Smooth muscle cell (in vitro differentiated cells): ENCODE results near the gene MARCHF2. TPM values are rescaled to one million over a fixed set of nuclear protein-coding genes. Genes with fewer than 3 reads are reported as not detected.

ENCODE experiments used
- DNase-seq: peaks from one replicate; lab custom pipeline; 2025; ENCODE audit not compliant: unreplicated experiment; lab: John Stamatoyannopoulos, UW
- H2AFZ ChIP-seq: fragments of 200-600 bp; sonication (generic); 2 replicates; pipeline ENCODE4 v1.6.0; 2016; ENCODE audit warnings: antibody characterized with exemption, low read depth, mild to moderate bottlenecking
- H3F3A ChIP-seq: fragments of 200-600 bp; sonication (generic); 2 replicates; pipeline ENCODE4 v1.6.0; 2017; ENCODE audit warnings: antibody characterized with exemption, low read depth
- H3K27ac ChIP-seq: fragments of 200-600 bp; sonication (generic); 2 replicates; pipeline ENCODE4 v1.5.1; 2016; ENCODE audit warnings: low read depth, mild to moderate bottlenecking
- H3K27me3 ChIP-seq: fragments of 200-600 bp; sonication (generic); 2 replicates; pipeline ENCODE4 v1.6.1; 2016; ENCODE audit warnings: low read depth, mild to moderate bottlenecking
- H3K36me3 ChIP-seq: fragments of 200-600 bp; sonication (generic); 2 replicates; pipeline ENCODE4 v1.5.1; 2016; ENCODE audit warnings: low read depth
- H3K4me1 ChIP-seq: fragments of 200-600 bp; sonication (generic); 2 replicates; pipeline ENCODE4 v1.5.1; 2016; ENCODE audit warnings: low read depth
- H3K4me2 ChIP-seq: fragments of 200-600 bp; sonication (generic); 2 replicates; pipeline ENCODE4 v1.6.0; 2016; ENCODE audit warnings: mild to moderate bottlenecking
- H3K4me3 ChIP-seq: fragments of 200-600 bp; sonication (generic); 2 replicates; pipeline ENCODE4 v1.5.1; 2016; ENCODE audit warnings: mild to moderate bottlenecking
- H3K79me2 ChIP-seq: fragments of 200-600 bp; sonication (generic); 2 replicates; pipeline ENCODE4 v1.6.0; 2016; ENCODE audit warnings: low read depth, mild to moderate bottlenecking
- H3K9ac ChIP-seq: fragments of 200-600 bp; sonication (generic); 2 replicates; pipeline ENCODE4 v1.6.0; 2016; ENCODE audit warnings: low read depth
- H3K9me3 ChIP-seq: fragments of 200-600 bp; sonication (generic); replicated peaks from 2 replicates; pipeline ENCODE4 v1.5.1; 2016; ENCODE audit warnings: low read depth
- H4K20me1 ChIP-seq: fragments of 200-600 bp; sonication (generic); 2 replicates; pipeline ENCODE4 v1.6.0; 2016; ENCODE audit warnings: low read depth
- CTCF ChIP-seq: fragments of 200-600 bp; sonication (generic); IDR thresholded peaks from 2 replicates; pipeline ENCODE4 v1.5.1; 2017; ENCODE audit warnings: borderline replicate concordance, mild to moderate bottlenecking, antibody characterized with exemption; ENCODE audit not compliant: insufficient read depth, poor library complexity, severe bottlenecking
- WGBS: methylation state at CpG from one replicate; pipeline ENCODE4 v1.1.7; 2016; ENCODE audit warnings: low lambda C conversion rate; 5-methylcytosine and 5-hydroxymethylcytosine counted together
- polyA plus RNA-seq: library from polyadenylated mRNA; unstranded; fragments of >200 nt; fragmentation: Nextera tagmentation; extraction: Ambion mirVana; gene quantifications from 2 replicates; pipeline ENCODE4 v1.2.1, GENCODE V29; 2016
- total RNA-seq: library from RNA; depleted of rRNA; stranded (reverse); fragments of >200 nt; gene quantifications from 2 replicates; pipeline ENCODE4 v1.2.3, GENCODE V29; 2014

Gene MARCHF2
- total and polyA plus RNA-seq, 2 experiments from 2014 or later, result 22.2 to 24.4 TPM

DNA sequence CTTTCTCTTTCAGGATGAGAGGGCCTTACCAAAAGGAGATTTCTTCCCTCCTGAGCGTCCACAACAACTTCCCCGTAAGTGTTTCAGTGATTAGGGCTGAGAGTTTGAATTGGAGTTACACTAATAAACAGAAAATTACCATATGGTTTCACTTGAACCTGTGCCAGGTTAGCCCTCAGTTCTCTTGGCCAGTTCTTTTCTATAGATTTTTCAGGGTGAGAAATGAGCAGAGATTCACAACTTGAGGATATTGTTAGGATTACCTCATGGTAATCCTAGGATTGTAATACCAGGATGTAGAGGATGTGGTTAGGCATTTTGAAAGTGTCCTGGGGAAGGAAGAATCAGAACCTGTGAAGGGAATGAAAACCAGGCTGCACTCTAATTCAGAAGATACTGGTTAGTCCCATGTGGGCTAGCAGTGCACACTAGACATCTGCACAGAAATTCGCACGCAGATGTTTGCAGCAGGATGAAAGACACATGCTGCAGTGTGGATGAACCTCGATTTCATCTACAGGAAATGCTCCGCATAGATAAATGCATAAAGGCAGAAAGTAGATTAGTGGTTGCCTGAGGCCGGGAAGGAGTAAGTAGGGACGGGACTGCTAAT lies 55.8 kb downstream of the MARCHF2 start:
- Histone ChIP-seq H3F3A (peaks cover 12% of the 10 kb centered on the region), H2AFZ (no peak overlapping the region), H3K9ac (no peak overlapping the region), H4K20me1 (peaks cover 95% of the 10 kb centered on the region), H3K36me3 (peaks cover 25% of the 10 kb centered on the region), H3K79me2 (peaks cover 80% of the 10 kb centered on the region), H3K9me3 (no peaks in the 10 kb centered on the region), H3K4me1 (no peaks in the 10 kb centered on the region), H3K4me3 (no peak overlapping the region), H3K4me2 (no peak overlapping the region), H3K27ac (peak overlapping the region; percentile 31), H3K27me3 (no peaks in the 10 kb centered on the region)
- DNase-seq, result no peak
- TF ChIP-seq CTCF, result no peak
- WGBS, result 76% methylated on average over 8 of the region's 8 CpGs

DNA sequence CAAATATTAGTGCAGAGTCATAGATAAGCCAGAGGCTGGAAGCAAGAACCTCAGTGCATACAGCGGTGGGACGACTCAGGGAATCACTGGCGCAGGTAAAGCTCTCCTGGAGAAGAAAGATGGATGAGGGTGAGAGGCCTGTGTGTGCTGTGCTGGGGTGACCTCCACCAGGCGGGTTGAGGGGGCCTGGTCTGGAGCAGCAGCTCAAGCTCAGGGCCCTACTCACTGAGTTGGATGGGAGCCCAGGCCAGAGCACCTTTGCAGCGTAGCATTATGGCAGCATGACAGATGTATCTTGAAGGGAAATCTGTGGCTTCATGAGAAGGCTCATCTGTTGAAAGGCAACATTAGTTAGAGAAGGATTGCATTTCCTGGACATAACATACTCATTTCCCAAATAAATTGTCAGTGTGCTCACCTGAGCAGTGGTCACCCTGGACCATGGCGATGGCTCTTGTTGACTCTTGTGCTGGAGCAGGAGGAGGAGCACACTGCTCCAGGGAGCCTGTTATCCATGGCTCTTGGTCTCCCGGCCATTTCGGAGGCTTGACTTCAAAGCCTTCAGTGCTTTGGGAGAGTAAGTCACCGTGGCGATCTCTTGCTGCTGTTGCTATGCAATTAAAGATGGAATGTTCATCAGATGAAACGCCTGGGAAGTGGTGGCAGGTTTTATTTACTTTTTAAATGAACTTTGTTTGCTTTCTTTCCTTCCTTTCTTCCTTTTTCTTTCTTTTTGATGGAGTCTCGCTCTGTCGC lies 56.7 kb downstream of the MARCHF2 start:
- no peak for DNase-seq

DNA sequence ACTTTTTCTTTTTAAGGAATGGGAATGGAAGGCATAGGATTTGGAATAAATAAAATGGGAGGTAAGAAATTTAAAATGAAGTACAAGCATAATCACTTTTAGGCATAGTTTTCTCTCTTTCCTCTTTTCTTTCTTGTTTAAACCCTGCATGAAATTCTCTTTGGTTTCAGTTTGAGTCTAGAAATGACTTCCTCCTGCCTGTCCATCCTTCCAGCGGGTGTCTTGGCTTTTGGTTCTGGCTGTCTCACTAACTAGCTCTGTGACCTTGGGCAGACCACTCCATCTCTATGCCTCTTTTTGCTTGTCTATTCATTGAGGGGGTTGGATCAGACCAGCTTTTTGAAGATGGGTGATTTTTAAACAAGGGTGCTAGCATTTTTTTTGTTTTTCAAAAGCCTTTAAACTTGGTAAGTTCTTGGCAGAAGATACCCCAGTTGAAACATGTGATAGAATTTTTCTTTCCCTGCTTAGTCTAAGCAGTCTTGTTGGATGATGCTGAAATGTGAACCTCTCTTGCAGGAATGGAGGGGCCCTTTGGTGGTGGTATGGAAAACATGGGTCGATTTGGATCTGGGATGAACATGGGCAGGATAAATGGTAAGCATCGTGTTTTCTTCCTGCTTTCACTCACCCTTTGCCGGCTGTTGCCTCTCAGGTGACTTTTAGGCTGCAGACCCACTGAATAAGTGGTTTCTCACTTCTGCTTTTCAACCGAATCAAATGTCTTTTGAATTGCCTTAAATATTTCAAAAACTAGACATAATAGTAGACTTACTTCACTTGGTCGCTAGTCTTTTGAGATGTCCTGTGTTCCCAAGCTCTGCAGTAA lies 60.8 kb downstream of the MARCHF2 start:
- over 99% methylated on average over 6 of the region's 6 CpGs for WGBS
- no peaks in the 10 kb centered on the region for H3K9me3 ChIP-seq
- TF ChIP-seq CTCF, result no peak
- H3F3A ChIP-seq, result peaks cover 7% of the 10 kb centered on the region
- H3K4me1 ChIP-seq, result no peaks in the 10 kb centered on the region
- no peak overlapping the region for H2AFZ ChIP-seq
- no peak overlapping the region for H3K4me3 ChIP-seq
- no peak for DNase-seq
- H3K27me3 ChIP-seq, result no peaks in the 10 kb centered on the region
- peaks cover 100% of the 10 kb centered on the region for H4K20me1 ChIP-seq
- H3K36me3 ChIP-seq, result peaks cover 24% of the 10 kb centered on the region
- no peak overlapping the region for H3K9ac ChIP-seq
- no peak overlapping the region for H3K4me2 ChIP-seq
- no peak overlapping the region for H3K27ac ChIP-seq
- H3K79me2 ChIP-seq, result peaks cover 92% of the 10 kb centered on the region

More for the DNA sequence above, 56.7 kb downstream of the MARCHF2 start:
- Histone ChIP-seq H3K4me1 (no peaks in the 10 kb centered on the region), H3K9ac (no peak overlapping the region), H3K9me3 (no peaks in the 10 kb centered on the region), H3K4me2 (no peak overlapping the region), H3K79me2 (peaks cover 75% of the 10 kb centered on the region), H3K27ac (peak overlapping the region; percentile 31), H4K20me1 (peaks cover 95% of the 10 kb centered on the region), H3F3A (peaks cover 12% of the 10 kb centered on the region), H3K4me3 (no peak overlapping the region), H2AFZ (no peak overlapping the region), H3K36me3 (peaks cover 27% of the 10 kb centered on the region), H3K27me3 (no peaks in the 10 kb centered on the region)
- no peak for TF ChIP-seq CTCF
- 90% methylated on average over 13 of the region's 13 CpGs for WGBS
